Progenitor cell of endocrine pancreas (in vitro differentiated cells): Measurements from ENCODE around the gene FRK. TPM values are rescaled to one million over a fixed set of nuclear protein-coding genes. Genes with fewer than 3 reads are reported as not detected.

Source experiments
- DNase-seq: peaks from one replicate; pipeline ENCODE4 v3.0.0; 2021; ENCODE audit warnings: low spot score; ENCODE audit not compliant: unreplicated experiment
- H3K27ac Mint-ChIP-seq: 2 replicates; pipeline ENCODE4 v1.8.0; 2021; ENCODE audit warnings: mild to moderate bottlenecking, moderate library complexity, mixed read lengths
- H3K27me3 Mint-ChIP-seq: 2 replicates; pipeline ENCODE4 v1.8.0; 2021; ENCODE audit warnings: mixed read lengths
- H3K36me3 Mint-ChIP-seq: 2 replicates; pipeline ENCODE4 v1.8.0; 2022; ENCODE audit warnings: mixed read lengths; ENCODE audit not compliant: insufficient read depth
- H3K4me1 Mint-ChIP-seq: 2 replicates; pipeline ENCODE4 v1.8.0; 2021; ENCODE audit warnings: low read depth, mixed read lengths
- H3K4me3 Mint-ChIP-seq: 2 replicates; pipeline ENCODE4 v1.8.0; 2021; ENCODE audit warnings: low read depth, mild to moderate bottlenecking, moderate library complexity, mixed read lengths
- H3K9me3 Mint-ChIP-seq: 2 replicates; pipeline ENCODE4 v1.8.0; 2021; ENCODE audit warnings: low read depth, mixed read lengths
- total RNA-seq: library from RNA; stranded (reverse); gene quantifications from 2 replicates; pipeline ENCODE4 v1.2.1, GENCODE V29; 2021
- TF ChIP-seq, protein P1 (sequence below): fragments of 200-600 bp; sonication (generic); IDR thresholded peaks from one replicate; pipeline ENCODE4 v1.5.0; 2021; ENCODE audit warnings: antibody characterized with exemption, mild to moderate bottlenecking; ENCODE audit not compliant: unreplicated experiment

The FRK gene
- total RNA-seq, 1 donor from 2014 or later = 8.6 TPM

DNA sequence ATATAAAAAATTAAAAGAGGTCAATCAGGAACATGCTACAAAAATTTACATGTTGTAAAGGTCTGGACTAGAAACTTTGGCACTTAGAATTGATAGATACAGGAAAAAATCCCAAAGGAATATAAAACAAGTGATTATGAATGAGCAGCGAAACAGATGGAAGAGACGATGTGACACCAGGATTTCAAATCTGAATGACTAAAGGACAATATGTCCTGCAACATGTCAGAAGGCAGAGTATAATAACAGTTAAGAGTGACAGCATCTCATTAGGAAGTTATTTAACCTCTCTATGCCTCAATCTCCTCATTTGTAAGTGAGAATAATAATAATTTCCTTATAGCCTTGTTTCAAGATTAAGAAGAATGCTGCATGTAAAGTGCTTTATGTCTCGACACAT lies 50.3 kb downstream of the FRK start:
- Mint-ChIP-seq H3K27me3 (no peaks in the 10 kb centered on the region), H3K4me1 (peaks cover 18% of the 10 kb centered on the region), H3K9me3 (peaks cover 4% of the 10 kb centered on the region), H3K27ac (no peak overlapping the region), H3K4me3 (no peak overlapping the region), H3K36me3 (peaks cover 5% of the 10 kb centered on the region)
- no peak for DNase-seq
- TF ChIP-seq, protein P1, sequence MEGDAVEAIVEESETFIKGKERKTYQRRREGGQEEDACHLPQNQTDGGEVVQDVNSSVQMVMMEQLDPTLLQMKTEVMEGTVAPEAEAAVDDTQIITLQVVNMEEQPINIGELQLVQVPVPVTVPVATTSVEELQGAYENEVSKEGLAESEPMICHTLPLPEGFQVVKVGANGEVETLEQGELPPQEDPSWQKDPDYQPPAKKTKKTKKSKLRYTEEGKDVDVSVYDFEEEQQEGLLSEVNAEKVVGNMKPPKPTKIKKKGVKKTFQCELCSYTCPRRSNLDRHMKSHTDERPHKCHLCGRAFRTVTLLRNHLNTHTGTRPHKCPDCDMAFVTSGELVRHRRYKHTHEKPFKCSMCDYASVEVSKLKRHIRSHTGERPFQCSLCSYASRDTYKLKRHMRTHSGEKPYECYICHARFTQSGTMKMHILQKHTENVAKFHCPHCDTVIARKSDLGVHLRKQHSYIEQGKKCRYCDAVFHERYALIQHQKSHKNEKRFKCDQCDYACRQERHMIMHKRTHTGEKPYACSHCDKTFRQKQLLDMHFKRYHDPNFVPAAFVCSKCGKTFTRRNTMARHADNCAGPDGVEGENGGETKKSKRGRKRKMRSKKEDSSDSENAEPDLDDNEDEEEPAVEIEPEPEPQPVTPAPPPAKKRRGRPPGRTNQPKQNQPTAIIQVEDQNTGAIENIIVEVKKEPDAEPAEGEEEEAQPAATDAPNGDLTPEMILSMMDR = no peak

DNA sequence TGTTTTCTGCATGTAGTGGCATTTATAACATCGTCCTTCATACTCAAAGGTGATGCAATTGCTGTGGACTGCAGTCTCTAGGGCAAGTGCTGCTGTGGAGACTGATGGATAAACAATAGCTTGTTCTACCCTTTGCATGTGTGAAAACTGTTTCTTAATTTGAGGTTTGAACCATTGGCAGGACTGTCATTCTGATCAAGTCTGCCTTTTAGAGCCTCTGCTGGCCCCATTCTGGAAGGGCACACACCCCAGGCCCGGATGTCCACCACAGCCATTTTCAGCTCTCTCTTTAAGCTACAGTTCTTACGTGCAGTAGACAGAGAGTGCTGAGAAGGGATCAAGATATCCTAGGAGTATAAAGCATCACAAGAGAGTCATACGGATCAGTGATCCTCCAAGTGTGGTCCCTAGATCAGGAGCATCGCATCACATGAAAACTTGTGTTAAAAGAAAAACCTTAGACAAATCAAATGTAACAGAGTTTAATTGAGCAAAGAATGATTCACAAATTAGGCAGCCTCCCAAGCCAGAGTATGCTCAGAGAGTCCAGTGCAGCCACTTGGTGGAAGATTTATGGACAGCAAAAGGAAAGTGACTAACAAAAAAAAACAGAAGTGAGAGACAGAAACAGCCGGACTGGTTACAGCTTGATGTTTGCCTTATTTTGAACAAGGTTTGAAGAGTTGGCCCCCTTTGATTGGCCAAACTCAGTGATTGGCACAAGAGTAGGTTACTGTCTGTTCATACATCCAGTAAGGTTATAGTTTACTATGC lies 52.0 kb downstream of the FRK start:
- H3K4me1 Mint-ChIP-seq = peaks cover 27% of the 10 kb centered on the region
- no peak overlapping the region for H3K4me3 Mint-ChIP-seq
- no peak for DNase-seq
- H3K36me3 Mint-ChIP-seq = no peaks in the 10 kb centered on the region
- TF ChIP-seq, protein P1 = no peak
- H3K27ac Mint-ChIP-seq = no peak overlapping the region
- no peaks in the 10 kb centered on the region for H3K27me3 Mint-ChIP-seq
- no peaks in the 10 kb centered on the region for H3K9me3 Mint-ChIP-seq

DNA sequence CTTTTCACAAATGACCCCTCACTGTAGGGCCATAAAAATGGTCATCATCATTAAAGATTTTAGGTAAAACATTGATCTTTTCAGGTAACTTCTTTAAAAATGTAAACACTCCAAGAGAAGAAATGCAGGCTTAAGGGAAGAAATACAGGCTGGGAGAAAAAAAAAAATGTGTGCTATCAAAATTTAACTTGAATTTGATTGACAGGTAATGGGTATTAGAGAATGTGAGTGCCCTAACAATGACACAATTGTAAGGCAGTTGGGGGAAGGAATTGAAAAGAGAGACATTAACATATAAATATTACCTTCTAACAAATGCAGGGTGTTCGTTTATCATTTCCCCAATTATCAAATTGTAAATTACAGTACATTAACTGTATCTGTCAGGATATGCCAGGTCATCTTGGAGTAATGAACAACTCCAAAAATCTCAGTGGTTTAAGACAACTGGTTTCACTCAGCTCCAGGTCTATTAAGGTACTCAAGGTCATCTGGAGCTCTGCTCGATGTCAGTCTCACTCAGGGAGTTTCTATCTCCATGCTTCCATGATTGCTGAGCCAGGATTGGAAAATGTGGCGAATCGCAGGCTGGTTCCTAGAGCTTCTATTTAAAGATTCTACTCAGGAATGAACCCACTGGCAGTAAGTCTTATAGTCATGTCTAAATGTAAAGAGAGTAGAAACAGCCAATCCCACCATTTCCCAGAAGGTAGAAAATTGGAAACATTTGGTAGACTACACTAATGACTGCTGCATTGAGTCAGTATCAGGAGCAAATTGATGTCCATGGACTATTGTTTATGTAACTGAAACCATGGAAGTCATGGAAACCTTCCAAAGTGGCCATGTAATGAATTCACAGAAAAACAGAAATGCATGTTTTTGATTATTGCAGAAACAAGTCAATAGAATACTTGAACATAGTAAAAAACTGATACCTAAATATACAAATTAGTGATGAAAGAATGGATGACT lies 55.6 kb downstream of the FRK start:
- H3K9me3 Mint-ChIP-seq = peaks cover 2% of the 10 kb centered on the region
- H3K27me3 Mint-ChIP-seq = no peaks in the 10 kb centered on the region
- H3K4me3 Mint-ChIP-seq = no peak overlapping the region
- peaks cover 3% of the 10 kb centered on the region for H3K36me3 Mint-ChIP-seq
- TF ChIP-seq, protein P1 = no peak
- H3K4me1 Mint-ChIP-seq = peaks cover 12% of the 10 kb centered on the region
- no peak for DNase-seq
- no peak overlapping the region for H3K27ac Mint-ChIP-seq

DNA sequence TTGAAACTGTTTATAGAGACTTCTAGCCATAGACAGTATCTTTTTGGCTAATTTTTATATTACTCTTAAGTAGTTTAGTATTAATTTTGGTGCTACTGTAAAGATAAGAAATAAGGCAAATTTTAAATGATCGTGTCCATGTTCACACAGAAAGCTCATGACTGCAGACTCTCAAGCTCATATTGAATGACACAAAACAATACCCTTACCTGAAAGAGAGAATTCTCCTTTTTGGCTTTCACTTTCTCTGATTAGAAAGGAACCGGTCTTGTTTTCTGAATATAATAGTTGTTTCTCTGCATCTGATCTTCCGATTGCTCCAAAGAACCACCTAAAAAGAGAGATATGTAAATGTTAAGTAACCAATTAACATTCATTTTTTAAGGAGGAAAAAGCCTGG lies 57.0 kb downstream of the FRK start:
- Mint-ChIP-seq H3K9me3 (peaks cover 2% of the 10 kb centered on the region), H3K27ac (no peak overlapping the region), H3K36me3 (peaks cover 3% of the 10 kb centered on the region), H3K4me1 (peaks cover 10% of the 10 kb centered on the region), H3K27me3 (no peaks in the 10 kb centered on the region), H3K4me3 (no peak overlapping the region)
- TF ChIP-seq, protein P1 = no peak
- no peak for DNase-seq

DNA sequence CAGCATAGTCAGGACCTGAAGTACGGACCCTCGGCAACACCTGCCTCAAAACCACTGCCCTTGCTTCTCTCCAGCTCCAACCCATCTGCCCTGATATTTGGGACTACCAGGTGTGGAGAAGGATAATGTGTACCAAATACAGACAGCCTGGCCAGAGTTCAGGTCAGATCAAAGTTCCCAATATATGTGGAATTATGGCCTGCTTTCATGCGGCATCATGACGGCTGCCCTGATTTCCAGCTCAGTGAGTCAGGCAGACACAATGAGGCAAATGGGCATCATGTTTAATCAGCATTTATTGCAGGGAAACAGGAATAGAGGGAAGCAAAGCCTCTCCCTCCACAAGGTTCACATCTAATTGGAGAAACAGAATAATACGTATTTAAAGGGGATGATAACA lies 57.9 kb downstream of the FRK start:
- no peaks in the 10 kb centered on the region for H3K27me3 Mint-ChIP-seq
- no peak for DNase-seq
- no peak overlapping the region for H3K4me3 Mint-ChIP-seq
- no peak overlapping the region for H3K27ac Mint-ChIP-seq
- TF ChIP-seq, protein P1 = no peak
- peaks cover 10% of the 10 kb centered on the region for H3K4me1 Mint-ChIP-seq
- peaks cover 2% of the 10 kb centered on the region for H3K9me3 Mint-ChIP-seq
- peaks cover 3% of the 10 kb centered on the region for H3K36me3 Mint-ChIP-seq
